HEK293 (cell line): ENCODE measurements around the gene TPSAB1.

Experiments
- CTCF ChIA-PET: fragments of 350-600 bp; formaldehyde crosslinking; extraction: SDS; loops from one replicate; lab custom pipeline; 2021; ENCODE audit warnings: antibody characterized with exemption; lab: Yijun Ruan, JAX
- POLR2A ChIA-PET: fragments of 300-600 bp; formaldehyde crosslinking; extraction: SDS; loops from one replicate; lab custom pipeline; 2020; ENCODE audit warnings: antibody characterized with exemption, inconsistent platforms; lab: Yijun Ruan, JAX
- H3K27ac ChIP-seq: fragments of 200-500 bp; sonication (Bioruptor generic); 2 replicates; pipeline ENCODE4 v1.5.1; 2014; ENCODE audit warnings: low read depth, low read length, control low read depth, inconsistent platforms; ENCODE audit errors: extremely low read depth
- H3K36me3 ChIP-seq, 2 experiments: fragments of 200-500 bp in 1 of 2; sonication (Bioruptor generic) in 1 of 2; 1 replicate in 1 of 2; 2 replicates in 1 of 2; pipeline ENCODE4 v1.5.1; 2014 to 2017; ENCODE audit warnings: inconsistent platforms in 2 of 2, low read length in 2 of 2; ENCODE audit not compliant: control insufficient read depth in 2 of 2, insufficient read depth in 1 of 2
- H3K4me1 ChIP-seq: fragments of 200-500 bp; sonication (Bioruptor generic); 2 replicates; pipeline ENCODE4 v1.5.1; 2014; ENCODE audit warnings: mild to moderate bottlenecking, low read length, inconsistent platforms; ENCODE audit not compliant: control insufficient read depth, insufficient read depth
- H3K4me3 ChIP-seq: 2 replicates; pipeline ENCODE4 v1.5.1; 2011; ENCODE audit warnings: low read depth, mild to moderate bottlenecking, control low read depth, low read length, moderate library complexity
- H3K9me3 ChIP-seq: fragments of 200-500 bp; sonication (Bioruptor generic); 2 replicates; pipeline ENCODE4 v1.5.1; 2014; ENCODE audit warnings: low read depth, low read length, inconsistent platforms; ENCODE audit not compliant: control insufficient read depth, insufficient read depth
- BCL11B ChIP-seq: fragments of 450-650 bp; formaldehyde crosslinking; IDR thresholded peaks from 2 replicates; pipeline ENCODE4 v1.5.1; 2016; ENCODE audit warnings: low read depth, missing biosample characterization, missing genetic modification characterization
- BCL6B ChIP-seq: fragments of 450-650 bp; formaldehyde crosslinking; IDR thresholded peaks from 2 replicates; pipeline ENCODE4 v1.5.1; 2017; ENCODE audit warnings: missing biosample characterization, missing genetic modification characterization
- EGR2 ChIP-seq: fragments of 450-650 bp; formaldehyde crosslinking; IDR thresholded peaks from 2 replicates; pipeline ENCODE4 v1.5.1; 2016; ENCODE audit warnings: low read depth, missing biosample characterization, missing genetic modification characterization
- GLIS1 ChIP-seq: fragments of 450-650 bp; formaldehyde crosslinking; IDR thresholded peaks from 2 replicates; pipeline ENCODE4 v1.5.1; 2016; ENCODE audit warnings: missing biosample characterization, missing genetic modification characterization
- GLIS2 ChIP-seq: fragments of 450-650 bp; formaldehyde crosslinking; IDR thresholded peaks from 2 replicates; pipeline ENCODE4 v1.5.1; 2016; ENCODE audit warnings: missing biosample characterization, missing genetic modification characterization
- KLF1 ChIP-seq: fragments of 450-650 bp; formaldehyde crosslinking; IDR thresholded peaks from 2 replicates; pipeline ENCODE4 v1.5.1; 2016; ENCODE audit warnings: missing biosample characterization, missing genetic modification characterization
- KLF17 ChIP-seq: fragments of 450-650 bp; formaldehyde crosslinking; IDR thresholded peaks from 2 replicates; pipeline ENCODE4 v1.5.1; 2016; ENCODE audit warnings: missing biosample characterization, missing genetic modification characterization
- KLF8 ChIP-seq: fragments of 450-650 bp; formaldehyde crosslinking; IDR thresholded peaks from 2 replicates; pipeline ENCODE4 v1.5.1; 2016; ENCODE audit warnings: missing biosample characterization, missing genetic modification characterization
- PATZ1 ChIP-seq: fragments of 450-650 bp; formaldehyde crosslinking; IDR thresholded peaks from 2 replicates; pipeline ENCODE4 v1.5.1; 2016; ENCODE audit warnings: missing biosample characterization, missing genetic modification characterization
- PRDM1 ChIP-seq: fragments of 450-650 bp; formaldehyde crosslinking; IDR thresholded peaks from 2 replicates; pipeline ENCODE4; 2016; ENCODE audit warnings: missing biosample characterization, missing genetic modification characterization
- PRDM4 ChIP-seq: fragments of 450-650 bp; formaldehyde crosslinking; IDR thresholded peaks from 2 replicates; pipeline ENCODE4 v1.5.1; 2017; ENCODE audit warnings: missing biosample characterization, missing genetic modification characterization
- SCRT1 ChIP-seq: fragments of 450-650 bp; formaldehyde crosslinking; IDR thresholded peaks from 2 replicates; pipeline ENCODE4 v1.5.1; 2016; ENCODE audit warnings: missing biosample characterization, missing genetic modification characterization, borderline replicate concordance
- ZBTB17 ChIP-seq: fragments of 450-650 bp; formaldehyde crosslinking; IDR thresholded peaks from 2 replicates; pipeline ENCODE4 v1.5.1; 2016; ENCODE audit warnings: missing biosample characterization, missing genetic modification characterization
- ZBTB7A ChIP-seq: fragments of 450-650 bp; formaldehyde crosslinking; IDR thresholded peaks from 2 replicates; pipeline ENCODE4 v1.5.1; 2016; ENCODE audit warnings: low read depth, missing biosample characterization, missing genetic modification characterization
- ZFHX2 ChIP-seq: fragments of 450-650 bp; formaldehyde crosslinking; conservative IDR thresholded peaks from 2 replicates; pipeline ENCODE4 v1.5.1; 2016; ENCODE audit warnings: missing biosample characterization, missing genetic modification characterization
- ZNF133 ChIP-seq: fragments of 450-650 bp; formaldehyde crosslinking; IDR thresholded peaks from 2 replicates; pipeline ENCODE4 v1.5.1; 2016; ENCODE audit warnings: missing biosample characterization, missing genetic modification characterization
- ZNF148 ChIP-seq: fragments of 450-650 bp; formaldehyde crosslinking; IDR thresholded peaks from 2 replicates; pipeline ENCODE4 v1.5.0; 2017; ENCODE audit warnings: missing biosample characterization, missing genetic modification characterization, borderline replicate concordance
- ZNF26 ChIP-seq: fragments of 450-650 bp; formaldehyde crosslinking; IDR thresholded peaks from 2 replicates; pipeline ENCODE4 v1.5.1; 2016; ENCODE audit warnings: missing biosample characterization, missing genetic modification characterization
- ZNF521 ChIP-seq: fragments of 450-650 bp; formaldehyde crosslinking; IDR thresholded peaks from 2 replicates; pipeline ENCODE4 v1.5.1; 2017; ENCODE audit warnings: missing biosample characterization, mild to moderate bottlenecking, missing genetic modification characterization
- ZNF561 ChIP-seq: fragments of 450-650 bp; IDR thresholded peaks from 2 replicates; pipeline ENCODE4 v1.5.1; 2018; ENCODE audit warnings: missing biosample characterization, missing genetic modification characterization, borderline replicate concordance
- ZNF600 ChIP-seq: fragments of 450-650 bp; formaldehyde crosslinking; IDR thresholded peaks from 2 replicates; pipeline ENCODE4 v1.5.1; 2016; ENCODE audit warnings: missing biosample characterization, missing genetic modification characterization
- ZNF654 ChIP-seq: fragments of 450-650 bp; formaldehyde crosslinking; IDR thresholded peaks from 2 replicates; pipeline ENCODE4 v1.5.1; 2016; ENCODE audit warnings: low read depth, missing biosample characterization, missing genetic modification characterization
- ZNF76 ChIP-seq: fragments of 450-650 bp; formaldehyde crosslinking; IDR thresholded peaks from 2 replicates; pipeline ENCODE4; 2016; ENCODE audit warnings: low read depth, missing biosample characterization, missing genetic modification characterization, borderline replicate concordance

Gene TPSAB1

GRCh38 chr16:1258225-1258600 lies 17.7 kb downstream of the TPSAB1 start (continued):
- peak; percentile 76 for TF ChIP-seq BCL11B
- TF ChIP-seq BCL6B: no peak
- no peak for TF ChIP-seq ZNF521 (tag by site-specific recombination)
- TF ChIP-seq ZNF654: no peak
- TF ChIP-seq PRDM4: no peak
- TF ChIP-seq ZNF561 (tag by site-specific recombination): no peak
- TF ChIP-seq ZNF600 (tag by site-specific recombination): 0 out of 2 replicates have a peak, but pooled peaks have one; percentile 5
- no peak for TF ChIP-seq ZNF148 (tag by site-specific recombination)
- TF ChIP-seq ZNF76 (tag by site-specific recombination): no peak
- peak; percentile 71; the same call in 1 of the 2 replicates for TF ChIP-seq ZBTB7A (tag by site-specific recombination)
- TF ChIP-seq GLIS2 (tag by site-specific recombination): no peak
- no peak for TF ChIP-seq ZNF133 (tag by site-specific recombination)

- ChIA-PET CTCF (no interaction called here), POLR2A (interaction anchor here (0.6 kb wide), 1 partner anchor 154 kb away, joined by 9 read pairs; no protein-coding TSS in a partner anchor)
- Histone ChIP-seq H3K4me3 (no peak overlapping the region; the same call in 1 of the 2 replicates), H3K27ac (no peak overlapping the region), H3K4me1 (no peaks in the 10 kb centered on the region), H3K36me3 (no peaks in the 10 kb centered on the region), H3K9me3 (no peaks in the 10 kb centered on the region)
- TF ChIP-seq ZNF26 (tag by site-specific recombination) (no peak), EGR2 (tag by site-specific recombination) (peak; percentile 81), SCRT1 (tag by site-specific recombination) (peak; percentile 74), PRDM1 (tag by site-specific recombination) (0 out of 2 replicates have a peak, but pooled peaks have one; percentile 25), PATZ1 (tag by site-specific recombination) (peak; percentile 67), KLF8 (tag by site-specific recombination) (peak; percentile 31; the same call in 1 of the 2 replicates), ZFHX2 (tag by site-specific recombination) (peak; percentile 88), BCL11B (no peak), GLIS1 (tag by site-specific recombination) (peak; percentile 50), KLF17 (tag by site-specific recombination) (peak; percentile 62), ZBTB7A (tag by site-specific recombination) (peak; percentile 75; the same call in 1 of the 2 replicates), ZBTB17 (0 out of 2 replicates have a peak, but pooled peaks have one; percentile 14), KLF1 (peak; percentile 92)
Measured at GRCh38 chr16:1258906-1259759, 18.6 kb downstream of the TPSAB1 start.
